Stimulated activated CD8-positive, alpha-beta memory T cell treated with anti-CD3 and anti-CD28 coated beads, Interleukin-15, amount 100 ng/mL, for 48 hours (primary cell): ENCODE data around the gene FRMD6.

Experiments used
- DNase-seq, 2 donors: peaks; one replicate each; pipeline ENCODE4 v3.0.0-alpha.2; 2020; ENCODE audit warnings: low read depth in 2 of 2

The FRMD6 gene

GRCh38 chr14:51776102-51776894, 124.6 kb downstream of the FRMD6 start:
- peak in 1 of 2 donors; percentile 24 for DNase-seq

GRCh38 chr14:51780006-51780692, 128.4 kb downstream of the FRMD6 start:
- DNase-seq = peak; percentile 37 to 48
